Central memory CD4-positive, alpha-beta T cell (primary cell): ENCODE results near the gene PLXNB1.
"Not testable (repeated sequence)": the region's sequence is repeated elsewhere in the genome, so short reads cannot be mapped to it uniquely, and the experiment has no call there.

Experiments used
- DNase-seq: peaks from one replicate; pipeline ENCODE4 v3.0.0; 2022

PLXNB1 gene

DNA sequence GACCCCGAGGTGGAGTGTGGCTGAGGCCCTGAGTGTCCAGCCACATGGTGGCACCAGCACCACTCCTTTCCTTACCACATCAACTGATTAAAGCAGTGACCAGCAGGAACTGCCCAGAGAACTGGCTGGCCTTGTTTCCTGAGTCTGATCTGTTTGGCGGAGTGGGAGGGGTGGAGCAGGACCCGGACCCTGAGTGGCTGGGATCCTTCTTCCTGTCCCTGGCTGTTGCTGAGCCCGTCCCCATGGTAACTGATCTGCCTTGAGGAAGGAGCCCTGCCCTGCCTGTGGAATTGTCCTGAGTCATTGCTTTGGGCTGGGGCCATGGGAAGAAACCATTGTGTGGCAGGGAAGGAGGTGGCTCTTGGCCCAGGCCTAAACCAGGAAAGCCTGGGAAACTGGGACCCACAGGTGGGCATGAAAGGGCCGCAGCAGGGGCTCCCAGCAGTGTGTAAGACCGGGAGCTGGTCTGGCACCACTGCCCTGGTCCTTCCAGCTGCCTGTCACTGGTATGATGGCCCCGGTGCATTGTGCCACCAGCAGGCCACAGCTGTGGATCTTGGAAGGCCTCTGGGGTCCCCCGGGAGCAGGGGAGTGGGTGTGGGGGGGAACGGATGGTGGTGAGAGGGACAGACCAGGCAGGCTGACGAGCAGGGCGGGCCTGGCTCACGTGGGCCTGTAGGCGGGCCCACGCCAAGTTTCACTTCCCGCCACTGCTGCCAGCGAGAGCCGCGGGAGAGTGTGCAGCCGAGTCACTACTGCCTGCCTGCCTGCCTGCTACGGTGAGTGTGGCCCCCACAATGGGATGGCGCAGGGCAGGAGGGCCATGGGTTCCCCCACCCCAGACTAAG, 35.9 kb upstream of the PLXNB1 start:
- DNase-seq: peak; percentile 77

GRCh38 chr3:48465237-48465530, 35.3 kb upstream of the PLXNB1 start:
- DNase-seq: no peak

GRCh38 chr3:48464713-48465221, 34.9 kb upstream of the PLXNB1 start:
- DNase-seq: no peak

GRCh38 chr3:48463703-48464102, 33.8 kb upstream of the PLXNB1 start:
- no peak for DNase-seq

GRCh38 chr3:48461767-48462166, 31.9 kb upstream of the PLXNB1 start:
- DNase-seq: not testable (repeated sequence)

DNA sequence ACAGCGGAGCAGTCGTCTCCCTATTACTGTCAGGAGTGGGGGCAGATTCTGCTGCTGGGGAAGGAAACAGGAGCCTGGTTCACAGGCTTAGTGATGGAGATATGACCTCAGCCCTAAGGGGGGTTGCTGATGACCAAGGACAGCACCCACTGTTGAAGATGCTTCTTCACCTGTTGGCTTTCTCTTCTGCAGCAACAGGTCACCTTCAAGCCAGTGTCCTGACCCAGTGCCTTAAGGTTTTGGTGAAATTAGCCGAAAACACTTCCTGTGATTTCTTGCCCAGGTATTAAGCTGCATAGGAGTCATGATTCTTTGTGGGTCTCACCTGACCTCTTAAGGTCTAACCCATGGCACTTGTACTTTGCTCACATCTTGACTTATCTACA, 30.6 kb upstream of the PLXNB1 start:
- no peak for DNase-seq

- DNase-seq: no peak
These were observed 30.1 kb upstream of the PLXNB1 start for GRCh38 chr3:48459773-48460516.

DNA sequence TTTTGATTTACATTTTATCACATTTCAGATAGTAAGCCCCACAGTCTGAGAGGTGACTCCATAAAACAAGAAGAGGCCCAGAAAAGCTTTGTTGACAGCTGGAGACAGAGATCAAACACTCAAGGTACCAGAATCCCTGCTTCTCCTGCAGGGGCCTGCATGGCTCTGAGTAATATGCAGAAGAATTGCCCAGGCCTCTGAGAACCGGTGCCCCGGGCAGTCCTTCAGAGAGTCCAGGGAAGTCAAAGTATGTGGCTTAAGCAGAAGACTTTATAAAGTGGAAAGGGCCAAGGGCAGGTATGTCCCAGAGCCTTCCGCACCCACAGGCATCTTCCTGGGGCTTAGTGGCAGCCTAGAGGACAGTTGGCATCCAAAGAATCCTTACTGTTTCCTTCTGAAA, 29.4 kb upstream of the PLXNB1 start:
- DNase-seq: no peak

GRCh38 chr3:48456456-48456855, 26.6 kb upstream of the PLXNB1 start:
- DNase-seq: no peak

DNA sequence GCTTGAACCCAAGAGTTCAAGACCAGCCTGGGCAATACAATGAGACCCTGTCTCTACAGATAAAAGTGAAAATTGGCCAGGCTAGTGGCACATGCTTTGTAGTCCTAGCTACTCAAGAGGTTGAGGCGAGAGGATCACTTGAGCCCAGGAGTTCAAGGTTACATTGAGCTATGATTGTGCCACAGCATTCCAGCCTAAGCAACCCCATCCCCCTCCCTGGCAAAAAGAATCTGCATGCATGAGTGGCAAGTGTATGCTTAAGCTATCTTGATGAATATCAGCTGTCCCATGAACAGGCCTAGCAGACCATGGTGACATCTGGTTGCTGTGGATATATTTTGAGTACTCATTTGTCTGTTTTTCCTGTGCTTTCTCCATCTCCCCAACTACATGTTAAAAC, 21.4 kb upstream of the PLXNB1 start:
- no peak for DNase-seq

DNA sequence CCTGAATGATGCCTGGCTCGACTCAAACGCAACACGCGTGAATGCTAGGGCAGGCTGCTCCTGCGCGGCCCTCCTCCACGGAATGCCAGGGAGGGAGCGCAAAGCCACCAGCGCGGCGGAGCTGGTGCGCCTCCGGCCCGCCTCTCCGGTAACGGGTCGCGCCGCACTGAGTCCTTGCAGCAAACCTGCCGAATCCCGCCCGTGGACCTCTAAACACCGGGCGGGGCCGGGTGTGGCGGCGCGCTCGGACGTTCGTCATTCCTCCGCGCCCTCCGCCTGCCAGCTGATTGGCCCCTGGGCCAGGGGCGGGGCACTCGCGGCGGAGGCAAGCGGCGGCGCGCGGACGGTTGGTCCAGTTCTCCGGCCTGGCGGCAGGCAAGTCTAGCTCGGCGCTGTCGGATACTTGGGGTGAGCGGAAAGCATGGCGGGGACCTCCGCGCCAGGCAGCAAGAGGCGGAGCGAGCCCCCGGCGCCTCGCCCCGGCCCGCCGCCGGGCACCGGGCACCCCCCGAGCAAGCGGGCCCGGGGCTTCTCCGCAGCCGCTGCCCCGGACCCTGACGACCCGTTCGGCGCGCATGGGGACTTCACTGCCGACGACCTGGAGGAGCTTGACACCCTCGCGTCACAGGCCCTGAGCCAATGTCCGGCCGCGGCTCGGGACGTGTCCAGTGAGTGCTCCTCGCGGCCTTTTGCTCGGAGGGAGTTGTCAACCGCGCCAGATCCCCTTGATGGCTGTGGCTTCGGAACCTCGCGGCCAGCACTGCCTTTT, 16.7 kb upstream of the PLXNB1 start, which contains the start of gene ATRIP:
ATRIP (plus strand) TSS at position 313 of the 769 bp plus-strand sequence; CDS start at position 422, 109 bp downstream.
- peak; percentile 80 for DNase-seq

DNA sequence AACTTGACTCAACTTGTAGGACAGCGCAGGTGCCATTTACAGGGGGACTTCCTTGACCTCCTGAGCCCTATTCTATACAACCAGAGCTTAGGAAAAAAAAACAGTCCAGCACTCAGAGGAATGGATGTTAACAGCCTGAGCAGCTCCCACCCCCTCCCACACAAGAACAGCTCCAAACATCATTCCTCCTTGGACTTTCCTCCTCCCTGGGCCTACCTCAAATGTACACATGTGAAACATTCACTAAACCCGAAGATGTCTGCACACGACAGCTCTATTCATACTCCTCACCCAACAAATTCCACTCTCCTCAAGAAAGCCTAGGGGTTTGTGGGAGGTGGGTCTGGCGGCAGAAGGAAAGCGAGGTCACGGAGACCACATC, 16.1 kb upstream of the PLXNB1 start:
- no peak for DNase-seq

GRCh38 chr3:48445277-48445882, 15.5 kb upstream of the PLXNB1 start:
- no peak for DNase-seq

DNA sequence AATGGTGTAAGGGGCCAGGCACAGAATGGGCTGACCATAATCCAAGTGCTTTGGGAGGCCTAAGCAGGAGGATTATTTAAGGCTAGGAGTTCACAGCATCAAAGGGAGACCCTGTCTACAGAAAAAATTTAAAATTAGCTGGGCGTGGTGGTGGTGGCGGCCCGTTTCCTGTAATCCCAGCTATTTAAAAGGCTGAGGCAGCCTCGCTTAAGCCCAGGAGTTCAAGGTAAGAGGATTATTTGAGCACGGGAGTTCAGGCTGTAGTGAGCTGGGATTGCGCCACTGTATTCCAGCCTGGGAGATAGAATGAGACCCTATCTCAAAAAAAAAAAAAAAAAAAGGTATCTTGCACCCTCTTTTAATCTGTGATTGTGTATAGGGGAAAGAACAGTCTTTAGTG, 12.1 kb upstream of the PLXNB1 start:
- DNase-seq: no peak

GRCh38 chr3:48440590-48440958, 10.7 kb upstream of the PLXNB1 start:
- DNase-seq: peak; percentile 37

- peak; percentile 97 for DNase-seq
These were observed 10.1 kb upstream of the PLXNB1 start, which contains the start of the genes CCDC51 and TMA7 for GRCh38 chr3:48439820-48440589. TSS of gene CCDC51 (minus strand) at chr3:48440119. CDS start at chr3:48435128, 4,991 bp downstream. TSS of gene TMA7 (plus strand) at chr3:48440257. CDS start at chr3:48440297, 40 bp downstream.

DNA sequence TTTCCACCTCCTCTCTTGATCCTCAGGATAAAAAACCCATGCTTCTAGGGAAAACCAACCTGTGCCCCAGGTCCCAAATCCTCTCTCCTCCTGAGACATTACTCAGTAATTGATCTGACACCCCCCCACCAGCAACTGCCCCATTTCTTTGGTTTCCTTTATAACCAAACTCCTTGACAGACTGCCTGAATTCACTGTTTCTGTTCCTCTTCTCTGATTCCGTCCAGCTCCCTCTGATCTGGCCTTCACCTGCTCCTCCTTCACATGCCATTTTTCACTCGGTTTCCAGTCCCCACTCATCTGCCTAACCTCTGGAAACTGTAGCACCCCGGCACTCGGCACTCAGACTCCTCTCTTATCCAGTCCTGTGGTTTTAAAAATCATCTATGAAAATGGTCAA, 7.9 kb upstream of the PLXNB1 start:
- DNase-seq: no peak

- no peak for DNase-seq
These were observed 7.0 kb upstream of the PLXNB1 start for GRCh38 chr3:48436855-48437254.

- DNase-seq: no peak
These were observed 6.5 kb upstream of the PLXNB1 start for GRCh38 chr3:48436477-48436787.

GRCh38 chr3:48435774-48436476, 6.0 kb upstream of the PLXNB1 start:
- peak; percentile 78 for DNase-seq

- DNase-seq: no peak
These were observed 5.3 kb upstream of the PLXNB1 start for GRCh38 chr3:48435223-48435595.
